Uterus (tissue), 2 donors: Measurements from ENCODE around the gene ATP13A3.

ENCODE experiments used
- CTCF ChIP-seq, 4 experiments: fragments of 200-600 bp in 2 of 4; fragments of 450-650 bp in 2 of 4; sonication (generic) in 2 of 4; IDR thresholded peaks; one replicate each; pipeline ENCODE4 v1.5.1; 2016 to 2019; ENCODE audit warnings: antibody characterized with exemption in 4 of 4, mild to moderate bottlenecking in 2 of 4, moderate library complexity in 1 of 4
- POLR2A ChIP-seq, 2 donors: fragments of 450-650 bp; IDR thresholded peaks; one replicate each; pipeline ENCODE4 v1.6.1; 2016; ENCODE audit warnings: antibody characterized with exemption in 2 of 2, mild to moderate bottlenecking in 1 of 2, moderate library complexity in 1 of 2

GRCh38 chr3:194450341-194450740 is 36.5 kb downstream of the ATP13A3 start:
- TF ChIP-seq POLR2A (IDR thresholded peaks at IDR 0.05) = no peak
- no peak for TF ChIP-seq CTCF (IDR thresholded peaks at IDR 0.05)
